GM12878 (cell line): Measurements from ENCODE around the gene KIF17. TPM values are rescaled to one million over a fixed set of nuclear protein-coding genes. Genes with fewer than 3 reads are reported as not detected.

ENCODE experiments used
- ATAC-seq: fragments of 200-7000 bp; cut with Tn5 transposase; 3 replicates; pipeline ENCODE4 v1.9.1; 2020; ENCODE audit warnings: mild to moderate bottlenecking, moderate library complexity
- BruUV-seq: library from RNA; stranded (reverse); fragments of 400-500 nt; replicated peaks from 2 replicates; lab custom pipeline; 2021; lab: Mats Ljungman, UMichigan
- CTCF ChIA-PET: fragments of 300-600 bp; sonication (Branson Sonifier 250); formaldehyde crosslinking; extraction: SDS; loops from one replicate; lab custom pipeline; 2021; ENCODE audit warnings: inconsistent platforms; lab: Yijun Ruan, JAX
- POLR2A ChIA-PET: fragments of 350-600 bp; formaldehyde crosslinking; extraction: SDS; loops from one replicate; lab custom pipeline; 2021; ENCODE audit warnings: inconsistent platforms; lab: Charles Lee
- RAD21 ChIA-PET: fragments of 300-600 bp; sonication (Branson Sonifier 250); formaldehyde crosslinking; loops from one replicate; lab custom pipeline; 2023; ENCODE audit warnings: antibody characterized with exemption; ENCODE audit not compliant: unreplicated experiment; lab: Charles Lee
- SMC1A ChIA-PET: fragments of 300-600 bp; sonication (Branson Sonifier 250); formaldehyde crosslinking; loops from one replicate; lab custom pipeline; 2023; ENCODE audit not compliant: unreplicated experiment, uncharacterized antibody; lab: Charles Lee
- DNase-seq: peaks from one replicate; pipeline ENCODE4 v3.0.0-alpha.2; 2011; ENCODE audit warnings: low read depth, low spot score
- FAIRE-seq: peaks from 3 replicates; lab custom pipeline; 2011; peaks lifted over from hg19 to GRCh38; lab: Jason Lieb, UNC
- H2AFZ ChIP-seq: 2 replicates; pipeline ENCODE4 v1.6.0; 2011; ENCODE audit warnings: low read depth, low read length, control low read depth; ENCODE audit not compliant: control insufficient read depth
- H3K27ac ChIP-seq: 2 replicates; pipeline ENCODE4 v1.5.1; 2011; ENCODE audit warnings: control low read depth; ENCODE audit not compliant: control insufficient read depth, insufficient read depth
- H3K27me3 ChIP-seq, 2 experiments: replicated peaks in 1 of 2; 2 replicates each; pipeline versions ENCODE4 v1.6.0 to v1.6.1; 2011; ENCODE audit warnings: low read length in 1 of 2; ENCODE audit not compliant: control insufficient read depth in 2 of 2, insufficient read depth in 2 of 2
- H3K36me3 ChIP-seq, 2 experiments: 2 replicates each; pipeline ENCODE4 v1.5.1; 2011; ENCODE audit warnings: low read length in 1 of 2; ENCODE audit not compliant: control insufficient read depth in 2 of 2, insufficient read depth in 2 of 2
- H3K4me1 ChIP-seq: 2 replicates; pipeline ENCODE4 v1.6.1; 2011; ENCODE audit warnings: mild to moderate bottlenecking, low read length, moderate library complexity, mixed read lengths; ENCODE audit not compliant: control insufficient read depth, insufficient read depth
- H3K4me2 ChIP-seq: 2 replicates; pipeline ENCODE4 v1.6.0; 2011; ENCODE audit warnings: control low read depth; ENCODE audit not compliant: control insufficient read depth, insufficient read depth
- H3K4me3 ChIP-seq: fragments of 200-600 bp; sonication (generic); 2 replicates; pipeline ENCODE4 v1.5.1; 2016
- H3K79me2 ChIP-seq: 2 replicates; pipeline ENCODE4 v1.6.0; 2011; ENCODE audit warnings: low read length; ENCODE audit not compliant: control insufficient read depth, insufficient read depth
- H3K9ac ChIP-seq: 2 replicates; pipeline ENCODE4 v1.8.0; 2011; ENCODE audit warnings: low read length, control low read depth, mixed read lengths; ENCODE audit not compliant: control insufficient read depth, insufficient read depth
- H3K9me3 ChIP-seq: replicated peaks from 3 replicates; pipeline ENCODE4 v1.5.1; 2011; ENCODE audit warnings: mild to moderate bottlenecking, low read length; ENCODE audit not compliant: control insufficient read depth, insufficient read depth
- H4K20me1 ChIP-seq: 2 replicates; pipeline ENCODE4 v1.6.0; 2011; ENCODE audit not compliant: control insufficient read depth, insufficient read depth
- ASH2L ChIP-seq: fragments of 300-600, 200-600 bp; sonication (generic); IDR thresholded peaks from 2 replicates; pipeline ENCODE4 v1.6.1; 2017; ENCODE audit warnings: low read depth, mild to moderate bottlenecking, borderline replicate concordance
- E2F8 ChIP-seq: fragments of 450-650 bp; IDR thresholded peaks from 2 replicates; pipeline ENCODE4 v1.6.1; 2018; ENCODE audit warnings: mild to moderate bottlenecking, low read depth, moderate library complexity; ENCODE audit not compliant: partially characterized antibody
- EGR1 ChIP-seq, 2 experiments: IDR thresholded peaks; 1 replicate in 1 of 2; 2 replicates in 1 of 2; pipeline ENCODE4 v1.6.1; 2011 to 2012; ENCODE audit warnings: low read depth in 2 of 2, low read length in 2 of 2, borderline replicate concordance in 1 of 2, mild to moderate bottlenecking in 1 of 2, moderate library complexity in 1 of 2
- GABPA ChIP-seq: IDR thresholded peaks from 2 replicates; pipeline ENCODE4 v1.6.1; 2014; ENCODE audit warnings: antibody characterized with exemption, low read depth, mild to moderate bottlenecking, inconsistent platforms
- HDGF ChIP-seq: fragments of 450-650 bp; IDR thresholded peaks from 2 replicates; pipeline ENCODE4 v1.6.1; 2016; ENCODE audit warnings: antibody characterized with exemption
- IKZF1 ChIP-seq: fragments of 450-650 bp; conservative IDR thresholded peaks from 2 replicates; pipeline ENCODE4 v1.6.1; 2017; ENCODE audit warnings: antibody characterized with exemption, mild to moderate bottlenecking
- IKZF2 ChIP-seq, 2 experiments: fragments of 450-650 bp; IDR thresholded peaks; 2 replicates each; pipeline ENCODE4 v1.6.1; 2017; ENCODE audit warnings: mild to moderate bottlenecking in 2 of 2, moderate library complexity in 2 of 2
- MXI1 ChIP-seq: fragments of 150-350 bp; IDR thresholded peaks from 2 replicates; pipeline ENCODE4 v1.6.1; 2011; ENCODE audit warnings: low read depth, mild to moderate bottlenecking, inconsistent platforms, low read length, improper control_type of control experiment
- NBN ChIP-seq: fragments of 450-650 bp; IDR thresholded peaks from 2 replicates; pipeline ENCODE4 v1.6.1; 2016
- RBBP5 ChIP-seq: fragments of 200-600 bp; sonication (generic); conservative IDR thresholded peaks from 2 replicates; pipeline ENCODE4 v1.6.1; 2016
- TAF1 ChIP-seq: IDR thresholded peaks from 2 replicates; pipeline ENCODE4 v1.6.1; 2011; ENCODE audit warnings: mild to moderate bottlenecking, low read depth, low read length, borderline replicate concordance
- USF1 ChIP-seq: IDR thresholded peaks from 2 replicates; pipeline ENCODE4 v1.6.1; 2011; ENCODE audit warnings: borderline replicate concordance, low read depth, mild to moderate bottlenecking, moderate library complexity, mixed read lengths, low read length; ENCODE audit not compliant: insufficient read depth; ENCODE audit errors: extremely low read length
- WGBS: methylation state at CpG from one replicate; pipeline ENCODE4 v1.1.6; 2016; ENCODE audit warnings: low lambda C conversion rate; ENCODE audit not compliant: insufficient replicate concordance, insufficient coverage; ENCODE audit errors: missing lambda C conversion rate; 5-methylcytosine and 5-hydroxymethylcytosine counted together
- in situ Hi-C: fragments of 300-500 bp; cut with MboI; formaldehyde crosslinking; loops from 9 replicates; pipeline ENCODE4 v1.14.3; 2018; ENCODE audit warnings: mixed read lengths
- intact Hi-C: fragments of 100-400 bp; cut with micrococcal nuclease; formaldehyde crosslinking; loops from one replicate; pipeline ENCODE4 v1.14.2; 2022; ENCODE audit not compliant: unreplicated experiment
- polyA plus RNA-seq, 11 experiments: library from polyadenylated mRNA; depleted of rRNA in 4 of 11; unstranded in 6 of 11; stranded (reverse) in 5 of 11; fragments of >200 nt; fragmentation: Nextera tagmentation in 4 of 11; fragmentation: Illumina TruSeq in 1 of 11; extraction: Ambion mirVana in 4 of 11; extraction: Trizol in 1 of 11; gene quantifications; 1 replicate in 1 of 11; 2 replicates in 10 of 11; pipeline versions ENCODE4 v1.2.1 to v1.2.3, GENCODE V29; 2011 to 2016; ENCODE audit warnings: inconsistent platforms in 2 of 11, missing spikeins in 2 of 11, low read depth in 1 of 11
- total RNA-seq, 4 experiments: library from RNA; depleted of rRNA in 3 of 4; stranded (reverse); fragments of >200 nt in 3 of 4; fragmentation: Illumina TruSeq in 1 of 4; extraction: Trizol in 1 of 4; gene quantifications; 2 replicates each; pipeline versions ENCODE4 v1.2.1 to v1.2.3, GENCODE V29; 2013 to 2021
- TF ChIP-seq, protein P1 (sequence below): fragments of 450-650 bp; formaldehyde crosslinking; IDR thresholded peaks from 2 replicates; pipeline ENCODE4 v1.4.0; 2022; ENCODE audit warnings: mild to moderate bottlenecking, moderate library complexity

The KIF17 gene
- total and polyA plus RNA-seq, 10 of the 15 experiments (the other 5 are each of a cell fraction or from before 2014, with no cell fraction given), result 0.01 to 0.10 (median 0.03) TPM; not detected in 7

DNA sequence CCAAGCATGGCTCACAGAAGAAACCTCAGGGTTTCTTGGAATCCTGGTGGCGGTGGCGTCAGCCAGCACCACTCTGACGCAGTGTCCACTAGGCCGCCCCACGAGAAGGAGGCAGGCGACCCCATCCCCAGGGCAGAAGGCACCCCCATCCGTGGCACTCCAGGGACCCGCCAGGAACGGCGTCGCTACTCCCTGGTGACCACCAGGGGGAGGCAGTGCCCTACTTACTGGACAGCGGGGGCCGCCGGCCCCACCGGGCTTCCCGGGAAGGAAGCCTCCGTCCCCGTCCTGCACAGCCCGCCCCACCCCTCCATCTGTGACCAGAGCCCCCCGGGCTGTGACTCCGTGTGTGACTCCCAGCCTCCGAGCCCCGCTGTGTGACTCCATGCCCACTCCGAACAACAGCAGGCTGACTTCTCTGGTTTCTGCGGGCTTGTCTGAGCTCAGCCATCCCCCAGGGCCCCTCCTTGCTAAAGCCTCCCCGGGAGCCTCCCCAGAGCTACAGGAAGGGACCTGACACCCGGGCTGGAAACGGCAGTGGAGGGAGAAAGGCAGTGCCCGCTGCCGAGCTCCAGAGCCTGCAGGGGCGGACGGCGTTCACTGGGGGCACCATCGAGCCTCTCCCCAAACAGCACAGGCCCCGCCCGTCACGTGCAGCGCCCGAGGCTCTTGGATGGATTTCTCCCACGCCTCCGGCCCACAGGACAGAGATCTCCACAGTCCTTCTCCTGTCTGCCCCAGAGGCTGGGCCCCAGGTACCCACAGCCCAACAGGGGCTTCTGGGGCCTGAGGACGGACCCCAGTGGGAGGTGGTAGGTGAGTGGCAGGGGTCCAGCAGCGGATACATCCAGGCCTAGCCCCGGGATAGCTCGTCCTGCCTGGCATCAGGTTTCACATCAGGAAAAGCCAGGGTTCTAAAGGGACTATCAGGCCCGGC, 21.1 kb downstream of the KIF17 start:
- ChIA-PET SMC1A (interaction anchor here (0.7 to 2.4 kb wide), 6 partner anchors 10 to 498 kb away, joined by 3 to 33 read pairs (median 3); no protein-coding TSS in a partner anchor), CTCF (interaction anchor here (0.5 to 4.6 kb wide), 38 partner anchors 9 to 1776 kb away, joined by 3 to 120 read pairs (median 4); partner anchors contain the start of gene SH2D5), POLR2A (interaction anchor here (0.9 kb wide), 1 partner anchor 499 kb away, joined by 3 read pairs; no protein-coding TSS in a partner anchor), RAD21 (interaction anchor here (0.6 to 2.5 kb wide), 9 partner anchors 35 to 875 kb away, joined by 3 to 43 read pairs (median 4); partner anchors contain the start of gene SH2D5)
- H3K4me3 ChIP-seq, result peak overlapping the region; percentile 94
- in situ Hi-C loops, result loop anchor here (5.0 kb wide), 1 partner anchor 496 kb away; no protein-coding TSS in a partner anchor
- peak overlapping the region; percentile 99 for H3K4me2 ChIP-seq
- intact Hi-C loops, result loop anchor here (2.0 to 10.0 kb wide), 2 partner anchors 288 to 498 kb away; no protein-coding TSS in a partner anchor
- H3K9ac ChIP-seq, result peak overlapping the region; percentile 65
- peak overlapping the region; percentile 100 for H2AFZ ChIP-seq
- H3K4me1 ChIP-seq, result peaks cover 6% of the 10 kb centered on the region
- DNase-seq (peak; percentile 1), FAIRE-seq (peak; percentile 88), ATAC-seq (peak; percentile 99)
- BruUV-seq, result no TSS peak
- H3K36me3 ChIP-seq, result no peaks in the 10 kb centered on the region
- no peaks in the 10 kb centered on the region for H3K27me3 ChIP-seq
- no peaks in the 10 kb centered on the region for H4K20me1 ChIP-seq
- H3K79me2 ChIP-seq, result no peaks in the 10 kb centered on the region
- no peak overlapping the region for H3K27ac ChIP-seq
- no peaks in the 10 kb centered on the region for H3K9me3 ChIP-seq
- WGBS, result 9% methylated on average over 36 of the region's 46 CpGs
- TF ChIP-seq HDGF (0 out of 2 replicates have a peak, but pooled peaks have one; percentile 64), USF1 (peak; percentile 90), EGR1 (IDR thresholded peaks at IDR 0.05; ENCODE audit: borderline replicate concordance in 1 of 2, low read depth in 2 of 2, low read length in 2 of 2) (0 out of 3 replicates have a peak, but pooled peaks of 1 of the 2 experiments have one; percentile 26), IKZF1 (peak; percentile 60), E2F8 (no peak), NBN (0 out of 2 replicates have a peak, but pooled peaks have one; percentile 33), GABPA (no peak), RBBP5 (no peak), TAF1 (no peak), ASH2L (no peak), IKZF2 (IDR thresholded peaks at IDR 0.05) (peak in 1 of 2 experiments; percentile 35; a peak in 2 of 4 replicates), MXI1 (0 out of 2 replicates have a peak, but pooled peaks have one; percentile 32)
- TF ChIP-seq, protein P1, sequence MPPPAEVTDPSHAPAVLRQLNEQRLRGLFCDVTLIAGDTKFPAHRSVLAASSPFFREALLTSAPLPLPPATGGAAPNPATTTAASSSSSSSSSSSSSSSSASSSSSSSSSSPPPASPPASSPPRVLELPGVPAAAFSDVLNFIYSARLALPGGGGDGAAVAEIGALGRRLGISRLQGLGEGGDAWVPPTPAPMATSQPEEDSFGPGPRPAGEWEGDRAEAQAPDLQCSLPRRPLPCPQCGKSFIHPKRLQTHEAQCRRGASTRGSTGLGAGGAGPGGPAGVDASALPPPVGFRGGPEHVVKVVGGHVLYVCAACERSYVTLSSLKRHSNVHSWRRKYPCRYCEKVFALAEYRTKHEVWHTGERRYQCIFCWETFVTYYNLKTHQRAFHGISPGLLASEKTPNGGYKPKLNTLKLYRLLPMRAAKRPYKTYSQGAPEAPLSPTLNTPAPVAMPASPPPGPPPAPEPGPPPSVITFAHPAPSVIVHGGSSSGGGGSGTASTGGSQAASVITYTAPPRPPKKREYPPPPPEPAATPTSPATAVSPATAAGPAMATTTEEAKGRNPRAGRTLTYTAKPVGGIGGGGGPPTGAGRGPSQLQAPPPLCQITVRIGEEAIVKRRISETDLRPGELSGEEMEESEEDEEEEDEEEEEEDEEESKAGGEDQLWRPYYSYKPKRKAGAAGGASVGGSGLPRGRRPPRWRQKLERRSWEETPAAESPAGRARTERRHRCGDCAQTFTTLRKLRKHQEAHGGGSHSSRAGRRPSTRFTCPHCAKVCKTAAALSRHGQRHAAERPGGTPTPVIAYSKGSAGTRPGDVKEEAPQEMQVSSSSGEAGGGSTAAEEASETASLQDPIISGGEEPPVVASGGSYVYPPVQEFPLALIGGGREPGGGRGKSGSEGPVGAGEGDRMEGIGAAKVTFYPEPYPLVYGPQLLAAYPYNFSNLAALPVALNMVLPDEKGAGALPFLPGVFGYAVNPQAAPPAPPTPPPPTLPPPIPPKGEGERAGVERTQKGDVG (CRISPR knock-in tag), result no peak
